ENCODE data around the gene IDS.
"Not testable (repeated sequence)": the region's sequence is repeated elsewhere in the genome, so short reads cannot be mapped to it uniquely, and the experiment has no call there.

The IDS gene

DNA sequence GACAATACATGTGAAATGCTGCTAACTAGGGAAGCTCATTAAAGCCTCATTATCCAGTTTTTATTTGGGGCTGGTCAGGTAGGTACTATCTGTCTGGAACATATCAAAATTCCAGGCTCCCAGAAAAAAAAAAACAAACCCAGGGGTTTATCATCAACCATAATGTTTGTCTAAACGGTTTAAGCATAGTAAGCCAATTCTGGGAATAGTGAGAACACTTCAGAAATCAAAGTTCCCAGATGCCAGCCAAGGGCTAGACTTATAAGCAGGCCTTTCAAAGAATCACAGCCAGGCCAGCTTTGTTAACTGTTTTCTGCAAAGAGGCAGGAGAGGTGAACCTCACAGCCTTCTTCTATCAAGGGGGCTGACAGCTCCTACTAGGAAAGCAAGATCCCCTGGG, 8.1 kb downstream of the IDS start:
- DNase-seq, result no peak

GRCh38 chrX:149495573-149496071, 9.5 kb downstream of the IDS start:
- DNase-seq, result no peak

- DNase-seq, result no peak
Observed at GRCh38 chrX:149494844-149495565, 10.1 kb downstream of the IDS start.

GRCh38 chrX:149493567-149494562, 11.2 kb downstream of the IDS start:
- no peak for DNase-seq

- DNase-seq, result no peak
Observed at GRCh38 chrX:149491812-149492211, 13.3 kb downstream of the IDS start.

- DNase-seq, result no peak
Observed at GRCh38 chrX:149490100-149490499, 15.0 kb downstream of the IDS start.

DNA sequence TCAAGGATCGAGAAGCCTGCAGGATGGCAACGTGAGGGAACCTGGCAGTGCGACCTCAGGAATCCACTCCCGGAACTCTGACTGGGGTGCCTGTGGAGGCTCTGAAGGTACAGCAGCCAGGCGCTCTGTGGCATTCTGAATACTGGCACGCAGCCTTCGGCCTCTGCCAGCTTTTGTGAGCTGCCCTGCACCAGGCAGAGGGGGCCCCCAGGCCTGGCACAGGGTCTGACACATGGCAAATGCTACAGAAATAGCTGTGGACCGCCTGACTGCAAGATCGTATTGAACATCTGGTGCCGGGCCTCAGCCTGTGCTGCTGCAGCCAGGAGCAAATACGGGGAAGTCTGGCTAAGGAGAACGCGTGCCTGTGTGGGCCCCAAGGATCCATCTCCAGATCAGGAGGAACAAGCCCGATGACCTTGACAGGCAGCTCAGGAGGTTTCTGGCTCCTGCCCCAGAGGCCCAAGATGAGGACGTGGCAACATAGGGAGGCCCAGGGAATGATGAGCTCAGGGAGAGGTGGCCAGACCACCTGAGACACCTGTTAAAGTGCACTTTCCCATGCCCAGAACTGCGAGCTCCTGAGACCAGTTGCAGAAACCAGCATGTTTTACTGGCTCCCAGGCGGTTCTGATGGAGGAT, 16.6 kb downstream of the IDS start:
- DNase-seq, result not testable (repeated sequence)

- DNase-seq, result not testable (repeated sequence)
Observed at GRCh38 chrX:149488008-149488407, 17.1 kb downstream of the IDS start.

DNA sequence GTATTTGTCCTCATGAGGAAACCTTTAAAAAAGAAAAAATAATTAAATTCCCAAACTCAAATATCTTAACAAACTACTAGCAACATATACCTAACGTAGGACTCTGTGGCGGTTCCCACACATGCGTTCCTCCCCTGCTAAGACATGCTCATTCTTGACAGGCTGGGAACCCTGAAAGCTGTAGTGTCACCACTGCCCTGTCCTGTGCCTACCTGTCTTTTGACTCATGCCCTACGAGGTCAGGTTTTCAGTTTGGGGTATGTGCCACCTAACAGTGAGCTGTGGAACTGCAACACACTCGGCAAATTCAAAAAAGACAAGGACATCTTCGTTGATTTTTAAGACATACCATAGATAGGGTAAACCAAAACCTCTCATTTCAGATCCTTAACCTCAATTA, 17.8 kb downstream of the IDS start:
- DNase-seq, result no peak

- no peak for DNase-seq
Observed at GRCh38 chrX:149476513-149476912, 28.6 kb downstream of the IDS start.

DNA sequence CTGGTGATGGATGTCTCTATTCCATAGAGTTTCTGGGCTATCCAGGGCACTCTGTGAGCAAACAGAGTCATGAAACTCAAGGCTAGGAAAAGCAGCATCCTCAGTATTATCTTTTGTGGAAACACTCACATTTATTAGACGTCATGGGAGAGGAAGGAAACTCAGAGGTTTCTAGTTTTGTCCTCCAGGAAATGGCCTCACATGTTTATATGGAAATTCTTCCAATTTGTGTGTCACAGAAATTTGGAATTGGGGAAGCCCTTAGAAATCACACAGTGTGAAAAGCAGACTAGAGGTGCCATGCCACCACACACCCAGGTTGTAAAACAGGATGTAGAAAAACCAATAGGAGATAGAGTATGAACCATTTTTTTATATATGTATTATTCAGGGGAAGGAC, 31.1 kb downstream of the IDS start:
- DNase-seq, result no peak

- DNase-seq, result no peak
Observed at GRCh38 chrX:149473092-149473491, 32.0 kb downstream of the IDS start.

DNA sequence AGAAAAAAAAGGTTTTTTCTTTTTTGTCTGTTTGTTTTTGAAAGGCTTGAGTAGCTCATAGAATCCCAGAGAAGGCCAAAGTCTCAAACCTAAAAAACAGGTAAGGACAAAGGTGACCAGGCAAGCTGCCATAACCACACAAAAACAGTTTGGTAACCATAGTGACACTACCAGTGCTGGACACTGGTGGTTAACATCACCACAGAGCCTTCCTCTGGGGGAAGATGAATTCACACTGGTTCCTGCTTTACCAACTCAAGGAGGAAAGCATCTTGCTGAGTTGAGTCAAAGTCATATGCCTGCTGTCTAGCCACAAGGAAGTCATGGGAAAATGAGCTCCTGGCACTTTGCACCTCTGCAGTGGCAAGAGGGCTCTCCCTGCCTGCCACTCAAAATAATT, 32.5 kb downstream of the IDS start:
- DNase-seq, result no peak

GRCh38 chrX:149471397-149471796, 33.7 kb downstream of the IDS start:
- DNase-seq, result no peak

DNA sequence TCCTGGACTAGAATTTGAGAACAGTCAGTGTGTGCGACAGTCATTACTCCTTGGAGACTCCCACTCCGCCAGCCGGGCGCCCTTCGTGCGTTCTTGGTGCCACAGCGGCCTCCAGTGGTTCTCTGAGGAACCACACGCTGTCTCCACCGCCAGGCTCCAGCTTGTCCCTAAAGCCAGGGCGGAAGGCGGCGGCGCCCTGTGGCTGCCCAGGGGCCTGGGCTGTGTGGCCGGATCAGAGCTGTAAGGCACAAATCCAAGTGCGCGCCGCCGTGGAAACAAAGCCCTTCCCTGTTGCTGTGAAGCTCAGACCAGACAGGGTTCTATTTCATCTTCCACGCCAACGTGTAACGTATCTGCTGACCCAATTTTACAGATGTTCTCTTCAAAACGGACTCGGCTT, 34.2 kb downstream of the IDS start:
- peak; percentile 75 for DNase-seq

DNA sequence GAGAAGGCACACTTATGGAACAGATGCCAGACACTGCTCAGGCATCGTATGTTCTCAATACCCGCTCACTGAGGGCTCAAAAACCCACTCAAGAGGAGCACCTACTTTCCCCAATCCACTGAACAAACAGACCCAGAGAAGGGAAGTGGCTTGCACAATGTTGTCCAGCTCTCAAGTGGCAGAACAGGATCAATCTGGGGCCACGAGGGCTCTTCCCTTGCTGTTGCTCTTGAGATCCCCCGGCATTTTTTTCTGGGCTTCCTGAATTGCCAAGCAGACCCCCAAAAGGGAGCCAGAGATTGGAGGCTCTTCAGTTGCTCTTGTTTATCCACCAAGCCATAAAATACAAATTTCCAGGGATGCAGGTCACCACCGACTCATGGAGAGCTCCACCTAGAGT, 35.7 kb downstream of the IDS start:
- no peak for DNase-seq

DNA sequence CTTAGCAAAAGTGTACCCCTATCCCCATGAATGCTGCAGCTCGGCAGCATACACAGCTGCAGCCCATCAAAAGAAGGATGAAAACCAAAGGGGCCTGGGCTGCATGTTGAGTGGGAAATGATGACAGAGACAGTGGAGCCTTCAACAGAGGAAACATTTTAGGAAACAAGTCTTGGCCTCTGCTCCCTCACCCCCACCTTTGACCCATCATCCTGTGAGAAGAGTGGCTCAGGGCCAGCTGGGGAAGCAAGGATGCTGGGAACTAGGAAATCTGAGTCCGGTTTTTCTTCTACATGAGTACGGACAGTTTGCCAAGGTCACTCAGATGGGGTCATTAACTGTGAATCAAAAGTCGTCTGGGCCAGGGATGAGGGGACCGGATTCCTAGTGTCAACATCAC, 37.2 kb downstream of the IDS start:
- DNase-seq, result no peak

DNA sequence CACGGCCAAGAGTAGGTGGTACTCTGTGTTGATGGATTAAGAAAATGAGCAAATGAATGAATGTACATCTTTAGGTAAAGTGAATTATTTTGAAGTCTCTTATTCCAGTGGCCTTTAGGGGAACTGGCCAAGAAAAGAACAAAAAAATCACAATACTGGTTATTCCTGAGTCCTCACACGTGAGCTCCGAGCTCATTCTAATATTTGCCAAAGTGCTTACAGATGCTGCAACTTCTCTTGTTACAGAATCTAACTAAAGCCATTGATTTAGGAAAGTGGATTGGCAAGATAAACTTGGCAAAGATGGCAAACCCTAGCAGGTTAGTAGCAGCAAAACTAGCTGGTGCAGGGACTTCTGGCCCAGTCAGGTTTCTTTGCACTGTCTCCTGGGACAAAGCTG, 37.6 kb downstream of the IDS start:
- no peak for DNase-seq

DNA sequence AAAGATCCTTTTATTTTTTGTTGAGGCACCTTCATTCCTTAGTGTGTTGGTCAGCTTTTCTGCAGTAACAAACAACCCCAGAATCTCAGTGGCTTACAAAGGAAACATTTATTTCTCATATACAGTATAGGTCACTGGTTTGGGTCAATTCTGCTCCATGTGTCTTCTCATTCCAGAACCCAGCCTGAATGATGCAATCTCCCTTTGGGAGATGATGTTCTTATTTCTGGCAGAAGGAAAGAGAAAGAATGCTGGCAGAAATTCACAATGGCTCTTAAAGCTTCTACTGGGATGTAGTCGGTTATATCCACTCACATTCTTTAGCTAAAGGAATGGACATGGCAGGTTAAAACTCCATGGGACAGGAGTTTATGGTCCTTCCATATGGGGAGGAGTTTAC, 42.3 kb downstream of the IDS start:
- DNase-seq, result no peak

GRCh38 chrX:149461746-149462145, 43.4 kb downstream of the IDS start:
- DNase-seq, result no peak

GRCh38 chrX:149458586-149458985, 46.5 kb downstream of the IDS start:
- DNase-seq, result no peak

- peak; percentile 34 for DNase-seq
Observed at GRCh38 chrX:149456476-149457245, 48.4 kb downstream of the IDS start.

- DNase-seq, result no peak
Observed at GRCh38 chrX:149455934-149456333, 49.2 kb downstream of the IDS start.
